IMR-90 (cell line): ENCODE results near the gene ATP1A3. TPM values are rescaled to one million over a fixed set of nuclear protein-coding genes. Genes with fewer than 3 reads are reported as not detected.

Experiments
- ATAC-seq: fragments of 200-7000 bp; cut with Tn5 transposase; 2 replicates; pipeline ENCODE4 v1.9.1; 2020; ENCODE audit warnings: low read depth, mild to moderate bottlenecking, moderate library complexity
- BruUV-seq: library from RNA; stranded (reverse); fragments of 400-500 nt; replicated peaks from 2 replicates; lab custom pipeline; 2021; lab: Mats Ljungman, UMichigan
- CTCF ChIA-PET: fragments of 300-600 bp; formaldehyde crosslinking; extraction: SDS; loops from one replicate; lab custom pipeline; 2021; ENCODE audit warnings: antibody characterized with exemption; lab: Yijun Ruan, JAX
- POLR2A ChIA-PET: fragments of 300-600 bp; sonication (Branson Sonifier 250); formaldehyde crosslinking; loops from one replicate; lab custom pipeline; 2022; ENCODE audit warnings: antibody characterized with exemption; ENCODE audit not compliant: unreplicated experiment; lab: Charles Lee
- DNase-seq: peaks from one replicate; pipeline ENCODE4 v3.0.0; 2013
- H2AFZ ChIP-seq: replicated peaks from 2 replicates; pipeline ENCODE3; 2013; ENCODE audit warnings: low read length, mild to moderate bottlenecking; ENCODE audit not compliant: poor library complexity
- H2AK5ac ChIP-seq: 2 replicates; pipeline ENCODE4 v1.6.1; 2013; ENCODE audit warnings: low read depth, low read length, inconsistent platforms
- H2AK9ac ChIP-seq: replicated peaks from 2 replicates; pipeline ENCODE3; 2013; ENCODE audit warnings: mild to moderate bottlenecking, low read depth, low read length, moderate library complexity; ENCODE audit not compliant: poor library complexity
- H2BK120ac ChIP-seq: 2 replicates; pipeline ENCODE4 v1.6.1; 2013; ENCODE audit warnings: low read depth, low read length, inconsistent platforms
- H2BK15ac ChIP-seq: 3 replicates; pipeline ENCODE4 v1.6.1; 2013; ENCODE audit warnings: low read depth, low read length, inconsistent platforms
- H2BK20ac ChIP-seq: 2 replicates; pipeline ENCODE4 v1.6.1; 2013; ENCODE audit warnings: low read depth, mild to moderate bottlenecking, inconsistent platforms, low read length, moderate library complexity
- H2BK5ac ChIP-seq: 2 replicates; pipeline ENCODE4 v1.6.1; 2013; ENCODE audit warnings: mild to moderate bottlenecking, low read depth, low read length, inconsistent platforms; ENCODE audit not compliant: poor library complexity, severe bottlenecking
- H3K14ac ChIP-seq: replicated peaks from 2 replicates; pipeline ENCODE4 v1.6.1; 2013; ENCODE audit warnings: low read depth, low read length, inconsistent platforms
- H3K18ac ChIP-seq: 2 replicates; pipeline ENCODE4 v1.6.1; 2013; ENCODE audit warnings: low read depth, low read length, control low read depth
- H3K23ac ChIP-seq: 2 replicates; pipeline ENCODE4 v1.6.1; 2013; ENCODE audit warnings: low read depth, low read length, inconsistent platforms
- H3K27ac ChIP-seq: 2 replicates; pipeline ENCODE4 v1.5.1; 2013; ENCODE audit warnings: mild to moderate bottlenecking, control low read depth, low read length; ENCODE audit not compliant: insufficient read depth
- H3K27me3 ChIP-seq: 2 replicates; pipeline ENCODE4 v1.6.1; 2013; ENCODE audit warnings: low read length; ENCODE audit not compliant: control insufficient read depth, insufficient read depth
- H3K36me3 ChIP-seq: 2 replicates; pipeline ENCODE4 v1.6.1; 2013; ENCODE audit warnings: low read length, mixed read lengths; ENCODE audit not compliant: control insufficient read depth, insufficient read depth
- H3K4ac ChIP-seq: 2 replicates; pipeline ENCODE4 v1.6.1; 2013; ENCODE audit warnings: low read depth, low read length, inconsistent platforms
- H3K4me1 ChIP-seq: 2 replicates; pipeline ENCODE4 v1.6.1; 2013; ENCODE audit warnings: low read length, mixed read lengths; ENCODE audit not compliant: control insufficient read depth, insufficient read depth
- H3K4me2 ChIP-seq: 2 replicates; pipeline ENCODE4 v1.6.1; 2013; ENCODE audit warnings: low read depth, mild to moderate bottlenecking, control low read depth, low read length, moderate library complexity
- H3K4me3 ChIP-seq: 2 replicates; pipeline ENCODE4 v1.5.1; 2013; ENCODE audit warnings: low read depth, mild to moderate bottlenecking, control low read depth, low read length, moderate library complexity; ENCODE audit not compliant: insufficient read depth
- H3K56ac ChIP-seq: 2 replicates; pipeline ENCODE4 v1.6.1; 2013; ENCODE audit warnings: low read length, inconsistent platforms; ENCODE audit not compliant: insufficient read depth; ENCODE audit errors: extremely low read depth
- H3K79me1 ChIP-seq, 2 experiments: 2 replicates each; pipeline ENCODE4 v1.6.1; 2013; ENCODE audit warnings: low read length in 2 of 2, inconsistent platforms in 1 of 2, low read depth in 1 of 2
- H3K9ac ChIP-seq: 2 replicates; pipeline ENCODE4 v1.6.1; 2013; ENCODE audit warnings: low read depth, low read length, control low read depth
- H3K9me1 ChIP-seq: 2 replicates; pipeline ENCODE4 v1.6.1; 2013; ENCODE audit warnings: low read length, inconsistent platforms; ENCODE audit not compliant: insufficient read depth
- H3K9me3 ChIP-seq: 2 replicates; pipeline ENCODE4 v1.6.1; 2013; ENCODE audit warnings: low read length; ENCODE audit not compliant: control insufficient read depth, insufficient read depth
- H4K20me1 ChIP-seq: 2 replicates; pipeline ENCODE4 v1.6.1; 2013; ENCODE audit warnings: low read length, inconsistent platforms; ENCODE audit not compliant: insufficient read depth
- H4K5ac ChIP-seq: 2 replicates; pipeline ENCODE4 v1.6.1; 2013; ENCODE audit warnings: mild to moderate bottlenecking, low read depth, low read length, control low read depth
- H4K8ac ChIP-seq, 2 experiments: 2 replicates each; pipeline ENCODE4 v1.6.1; 2013; ENCODE audit warnings: low read depth in 2 of 2, low read length in 2 of 2, control low read depth in 1 of 2, inconsistent platforms in 1 of 2
- H4K91ac ChIP-seq: 2 replicates; pipeline ENCODE4 v1.6.1; 2013; ENCODE audit warnings: low read depth, low read length, inconsistent platforms; ENCODE audit not compliant: insufficient read depth
- BHLHE40 ChIP-seq: fragments of 150-350 bp; IDR thresholded peaks from 2 replicates; pipeline ENCODE4 v1.6.1; 2016; ENCODE audit warnings: mild to moderate bottlenecking, low read depth, low read length
- CEBPB ChIP-seq: IDR thresholded peaks from 2 replicates; pipeline ENCODE4 v1.6.1; 2012; ENCODE audit warnings: low read depth, low read length, improper control_type of control experiment
- CHD1 ChIP-seq: IDR thresholded peaks from 2 replicates; pipeline ENCODE4 v1.6.1; 2012; ENCODE audit warnings: low read depth, low read length, improper control_type of control experiment
- CTCF ChIP-seq: conservative IDR thresholded peaks from 2 replicates; pipeline ENCODE4 v1.5.1; 2012; ENCODE audit warnings: mild to moderate bottlenecking, low read depth, low read length, improper control_type of control experiment
- FOS ChIP-seq: fragments of 150-350 bp; IDR thresholded peaks from 2 replicates; pipeline ENCODE4 v1.6.1; 2016; ENCODE audit warnings: low read depth, low read length
- MAFK ChIP-seq: IDR thresholded peaks from 2 replicates; pipeline ENCODE4 v1.6.1; 2012; ENCODE audit warnings: low read depth, low read length, improper control_type of control experiment
- MAZ ChIP-seq: IDR thresholded peaks from 2 replicates; pipeline ENCODE4 v1.6.1; 2012; ENCODE audit warnings: low read depth, mild to moderate bottlenecking, low read length, improper control_type of control experiment, moderate library complexity, borderline replicate concordance
- MXI1 ChIP-seq: IDR thresholded peaks from 2 replicates; pipeline ENCODE4 v1.6.1; 2012; ENCODE audit warnings: low read depth, mild to moderate bottlenecking, low read length, moderate library complexity, borderline replicate concordance
- NFE2L2 ChIP-seq: fragments of 150-350 bp; IDR thresholded peaks from 2 replicates; pipeline ENCODE4 v1.6.1; 2016; ENCODE audit warnings: low read depth, mild to moderate bottlenecking, low read length
- POLR2A ChIP-seq: IDR thresholded peaks from 2 replicates; pipeline ENCODE4 v1.6.1; 2012; ENCODE audit warnings: mild to moderate bottlenecking, low read depth, low read length
- RAD21 ChIP-seq: IDR thresholded peaks from 2 replicates; pipeline ENCODE4 v1.6.1; 2012; ENCODE audit warnings: low read length, improper control_type of control experiment
- RFX5 ChIP-seq: IDR thresholded peaks from 2 replicates; pipeline ENCODE4 v1.8.0; 2012; ENCODE audit warnings: low read depth, mild to moderate bottlenecking, low read length, moderate library complexity
- SMC3 ChIP-seq: fragments of 150-350 bp; IDR thresholded peaks from 2 replicates; pipeline ENCODE4 v1.6.1; 2016; ENCODE audit warnings: low read depth, mild to moderate bottlenecking, antibody characterized with exemption, low read length, moderate library complexity
- USF2 ChIP-seq: fragments of 150-350 bp; IDR thresholded peaks from 2 replicates; pipeline ENCODE4 v1.6.1; 2017; ENCODE audit warnings: mild to moderate bottlenecking, antibody characterized with exemption, low read length, low read depth
- WGBS, 2 experiments: methylation state at CpG; one replicate each; pipeline versions ENCODE4 v1.1.5 to v1.1.7; 2013; ENCODE audit warnings: missing lambda C conversion rate in 2 of 2; ENCODE audit not compliant: insufficient read length in 1 of 2; ENCODE audit errors: extremely low coverage in 2 of 2; 5-methylcytosine and 5-hydroxymethylcytosine counted together
- dilution Hi-C: fragments of 300-500 bp; cut with HindIII; formaldehyde crosslinking; loops from one replicate; pipeline ENCODE4 v1.14.3; 2018; ENCODE audit warnings: low sequenced_read_pairs; ENCODE audit not compliant: unreplicated experiment
- in situ Hi-C: fragments of 300-500 bp; cut with MboI; formaldehyde crosslinking; loops from 3 replicates; pipeline ENCODE4 v1.14.3; 2019; ENCODE audit warnings: low sequenced_read_pairs, inconsistent platforms, mixed read lengths
- intact Hi-C: fragments of 100-400 bp; cut with micrococcal nuclease; formaldehyde crosslinking; loops from 2 replicates; pipeline ENCODE4 v1.10.0; 2022
- polyA plus RNA-seq, 3 experiments: library from polyadenylated mRNA; depleted of rRNA; stranded (reverse); fragments of >200 nt; gene quantifications; 2 replicates each; pipeline ENCODE4 v1.2.3, GENCODE V29; 2012; ENCODE audit warnings: low replicate concordance in 1 of 3
- total RNA-seq: library from RNA; depleted of rRNA; stranded (reverse); fragments of >200 nt; gene quantifications from 2 replicates; pipeline ENCODE4 v1.2.3, GENCODE V29; 2012

ATP1A3 gene
- total and polyA plus RNA-seq, 2 of the 4 experiments (the other 2 are of a cell fraction) = under 0.01 to 0.12 TPM

GRCh38 chr19:42042455-42043170 is 48.6 kb upstream of the ATP1A3 start:
- H2BK15ac ChIP-seq = no peak overlapping the region
- no peak overlapping the region for H3K4ac ChIP-seq
- TF ChIP-seq CTCF (no peak), SMC3 (no peak), USF2 (no peak), RFX5 (no peak), FOS (no peak), MAZ (no peak), RAD21 (no peak), MXI1 (no peak), CEBPB (no peak), BHLHE40 (no peak), NFE2L2 (no peak), CHD1 (no peak), MAFK (no peak), POLR2A (no peak)
- ChIA-PET CTCF (interaction anchor here (0.7 kb wide), 1 partner anchor 8 kb away, joined by 3 read pairs; no protein-coding TSS in a partner anchor), POLR2A (no interaction called here)
- H3K79me1 ChIP-seq = no peaks in the 10 kb centered on the region
- H3K4me3 ChIP-seq = no peak overlapping the region
- no peaks in the 10 kb centered on the region for H3K9me1 ChIP-seq
- intact Hi-C loops (no loop called here), dilution Hi-C loops (no loop called here), in situ Hi-C loops (no loop called here)
- peaks cover 35% of the 10 kb centered on the region for H3K27me3 ChIP-seq
- no peak overlapping the region for H2AK9ac ChIP-seq
- no peak overlapping the region for H3K18ac ChIP-seq
- H4K91ac ChIP-seq = no peak overlapping the region
- H3K4me1 ChIP-seq = no peaks in the 10 kb centered on the region
- no peak overlapping the region for H3K23ac ChIP-seq
- no peak overlapping the region for H3K4me2 ChIP-seq
- H3K36me3 ChIP-seq = no peaks in the 10 kb centered on the region
- no peak overlapping the region for H2AK5ac ChIP-seq
- DNase-seq (no peak), ATAC-seq (no peak)
- no peaks in the 10 kb centered on the region for H3K9me3 ChIP-seq
- H4K8ac ChIP-seq = no peak overlapping the region
- H3K14ac ChIP-seq = no peak overlapping the region
- H3K56ac ChIP-seq = no peak overlapping the region
- no TSS peak for BruUV-seq
- no peak overlapping the region for H2AFZ ChIP-seq
- no peak overlapping the region for H4K5ac ChIP-seq
- no peak overlapping the region for H2BK20ac ChIP-seq
- H3K9ac ChIP-seq = no peak overlapping the region
- H2BK120ac ChIP-seq = no peak overlapping the region
- WGBS, 2 experiments = 76% methylated on average over 12 of the region's 30 CpGs; no CpG with 5 or more reads in 1 of the 2 experiments
- no peak overlapping the region for H2BK5ac ChIP-seq
- H3K27ac ChIP-seq = no peak overlapping the region
- H4K20me1 ChIP-seq = no peaks in the 10 kb centered on the region
